NCI-H69 (cell line): Measurements from ENCODE around the gene TTC29.
A peak's percentile ranks its signal among the peaks of the same experiment; 100 is the strongest.
"Not testable (repeated sequence)": the region's sequence is repeated elsewhere in the genome, so short reads cannot be mapped to it uniquely, and the experiment has no call there.

Experiments
- DNase-seq: peaks from one replicate; lab custom pipeline; 2025; lab: John Stamatoyannopoulos, UW

The TTC29 gene

DNA sequence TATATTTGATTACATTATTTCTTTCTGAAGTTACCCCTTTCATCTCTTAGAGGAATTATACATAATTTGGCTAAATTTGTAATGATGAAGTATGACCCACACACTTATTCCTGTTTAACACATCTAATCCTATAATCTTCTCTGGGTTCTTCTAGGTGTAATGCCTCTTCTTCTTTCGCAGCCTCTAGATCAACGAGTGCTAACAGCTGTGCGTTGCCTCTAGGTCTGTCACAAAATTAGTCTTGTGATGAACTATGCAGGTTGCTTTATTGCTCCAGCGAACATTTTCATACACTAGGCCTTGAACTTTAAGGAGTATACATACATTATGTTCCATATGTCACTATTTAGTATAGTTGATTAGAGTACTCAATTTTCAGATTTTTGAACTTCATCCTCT lies 89.9 kb downstream of the TTC29 start:
- no peak for DNase-seq

DNA sequence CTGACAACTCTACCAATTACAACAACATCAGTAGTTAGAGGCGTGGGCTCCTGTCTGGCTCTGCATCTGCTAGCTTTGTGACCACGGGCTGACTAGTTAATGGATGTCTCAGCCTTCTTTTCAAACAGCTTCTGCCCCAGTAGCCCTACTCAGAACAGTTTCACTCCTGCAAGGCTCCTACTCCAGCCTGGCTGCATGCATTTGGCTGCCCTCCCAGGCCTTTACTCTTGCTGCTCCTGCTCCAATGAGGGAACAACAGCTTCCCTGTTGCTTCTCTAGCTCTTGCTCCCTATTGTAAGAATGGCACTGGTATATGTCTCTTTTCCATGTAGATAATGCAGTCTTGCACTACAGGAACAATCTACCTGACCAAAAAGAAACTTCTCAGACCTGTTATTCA lies 93.3 kb downstream of the TTC29 start:
- no peak for DNase-seq

DNA sequence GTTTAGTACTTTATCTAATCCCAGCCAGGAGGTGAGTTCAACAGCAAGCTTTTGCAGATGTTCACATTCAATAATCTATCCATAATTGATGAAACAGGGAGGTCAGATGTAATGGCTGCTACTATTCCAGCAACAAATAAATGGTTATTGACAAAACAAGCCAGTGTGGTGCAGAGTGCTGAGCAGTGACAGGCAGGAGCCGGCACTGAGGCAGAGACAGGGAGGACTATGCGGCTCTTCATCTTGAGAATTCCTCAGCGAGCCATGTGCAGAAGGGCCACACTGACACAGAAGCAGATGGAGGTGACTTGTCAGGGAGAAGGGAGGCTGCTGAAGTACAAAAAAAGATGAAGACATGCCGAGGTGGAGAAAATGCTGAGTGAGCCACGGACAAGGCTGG lies 98.3 kb downstream of the TTC29 start:
- DNase-seq: no peak

DNA sequence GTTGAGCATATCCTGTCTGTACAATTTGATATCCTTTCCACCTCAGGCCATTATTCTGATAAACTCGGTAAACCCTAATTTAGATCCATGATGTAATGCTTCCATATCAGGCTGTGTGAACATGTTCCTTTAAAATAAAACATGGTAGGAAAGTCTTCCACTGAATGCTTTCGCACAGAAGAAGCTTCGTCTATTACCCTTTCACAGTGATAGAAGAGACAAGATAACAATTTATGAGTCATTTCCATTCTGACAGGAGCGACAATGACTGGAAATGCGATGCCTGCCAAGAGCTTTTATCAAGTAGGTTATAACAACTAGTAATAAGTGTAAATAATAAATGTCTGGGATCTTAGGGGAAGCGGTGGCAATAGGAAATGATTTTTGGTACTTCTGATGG lies 98.8 kb downstream of the TTC29 start:
- DNase-seq: no peak

DNA sequence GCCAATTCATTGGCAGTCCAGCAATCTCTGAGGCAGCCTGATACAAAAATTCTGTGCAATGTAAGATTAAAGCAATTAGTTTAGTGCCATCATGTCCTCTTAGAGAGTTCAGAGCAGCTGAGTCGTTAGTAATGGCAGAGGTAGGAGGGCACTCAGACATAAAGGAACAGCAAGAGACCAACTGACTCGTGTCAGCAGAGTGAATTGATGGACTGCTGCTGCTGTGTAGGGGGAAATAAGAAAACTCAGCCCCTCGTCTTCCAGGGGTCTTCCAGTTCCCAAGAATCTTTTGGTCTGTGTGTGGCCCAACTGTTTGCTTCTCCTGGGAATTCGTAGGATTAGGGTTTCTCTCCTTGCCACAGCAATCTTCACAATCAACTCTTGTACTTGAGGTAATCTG lies 100.9 kb downstream of the TTC29 start:
- DNase-seq: no peak

DNA sequence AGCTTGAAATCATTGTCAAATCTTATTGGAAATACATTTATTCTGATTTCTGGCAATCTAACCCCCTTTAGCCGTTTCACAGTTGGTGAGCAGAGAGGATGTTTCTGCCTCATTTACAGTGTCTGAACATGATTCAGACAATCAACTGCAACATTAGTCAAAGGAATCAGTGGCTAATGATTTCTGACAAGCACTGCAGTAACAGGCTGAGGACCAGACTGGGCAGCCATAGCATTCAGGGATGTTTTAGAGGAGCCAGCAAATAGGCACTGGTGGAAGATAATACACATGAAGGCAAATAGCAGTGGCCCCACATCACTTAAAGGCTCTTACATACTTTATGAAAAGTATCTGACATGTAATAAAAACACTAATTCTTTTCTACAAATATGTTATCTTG lies 102.8 kb downstream of the TTC29 start:
- DNase-seq: no peak

DNA sequence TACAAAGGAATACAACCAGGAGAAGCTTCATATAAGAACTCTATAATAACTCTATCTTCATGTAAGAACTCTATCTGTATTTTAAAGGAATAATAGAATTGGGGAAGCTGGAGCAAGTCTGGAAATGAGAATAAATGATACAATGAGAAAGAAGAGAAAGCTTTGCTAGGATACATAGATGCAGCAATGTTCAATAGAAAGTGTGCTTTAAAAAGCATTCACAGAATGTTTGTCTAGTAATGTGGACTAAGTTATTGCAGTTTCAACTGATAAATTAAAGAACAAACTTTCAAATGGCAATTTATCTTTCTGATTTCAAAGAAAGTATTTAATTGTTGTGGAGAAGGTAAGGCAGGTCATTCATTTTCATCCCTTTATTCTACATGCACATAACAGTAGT lies 104.9 kb downstream of the TTC29 start:
- DNase-seq: no peak

DNA sequence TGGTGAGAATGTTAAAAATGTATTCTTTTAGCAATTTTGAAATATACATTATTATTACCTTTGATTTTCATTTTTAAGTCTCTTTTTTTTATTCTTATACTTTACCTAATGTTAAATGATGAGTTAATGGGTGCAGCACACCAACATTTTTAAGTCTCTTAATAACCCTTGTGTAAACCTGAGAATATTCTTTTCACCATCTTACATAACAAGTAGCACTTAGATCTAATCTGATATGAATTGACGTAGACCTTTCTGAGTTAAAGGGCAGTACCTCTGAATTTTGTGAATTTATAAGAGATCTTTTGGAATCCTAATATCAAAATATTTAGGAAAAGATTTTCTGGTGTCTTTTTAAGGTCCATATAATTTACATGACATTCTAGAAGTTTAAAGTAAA lies 110.6 kb downstream of the TTC29 start:
- DNase-seq: no peak

DNA sequence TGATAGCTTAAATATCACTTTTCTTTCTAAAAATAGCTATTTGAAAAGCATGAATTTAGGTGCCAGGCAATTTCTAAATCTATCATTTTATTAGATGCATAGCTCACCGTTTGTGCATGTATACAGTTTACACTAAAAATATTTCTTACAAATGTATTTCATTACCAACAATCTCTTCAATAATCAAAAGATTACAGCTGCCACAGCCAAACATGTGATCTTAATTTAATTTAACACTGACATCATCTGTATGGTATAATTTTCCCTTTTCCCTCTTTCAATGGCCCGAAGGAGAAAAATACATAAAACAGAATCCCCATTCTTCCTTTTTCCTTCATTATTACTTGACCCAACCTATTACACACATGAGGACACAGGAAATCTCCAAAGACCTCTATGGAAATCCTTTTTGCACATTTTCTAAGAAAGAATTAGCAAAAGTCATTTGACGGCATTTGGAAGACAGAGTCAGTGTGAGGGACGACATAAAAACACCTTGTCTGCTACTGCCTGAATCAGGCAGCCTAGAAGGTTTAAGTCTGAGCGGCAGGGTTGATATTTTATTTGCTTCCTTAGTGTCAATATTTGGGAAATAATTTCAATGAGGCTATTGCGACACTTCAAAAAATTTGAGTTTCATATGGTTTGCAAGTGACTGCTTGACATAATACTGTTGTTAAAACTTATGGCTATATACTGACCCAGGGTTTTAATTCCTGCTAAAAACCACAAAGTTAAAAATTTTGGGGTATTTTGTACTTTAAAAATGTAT lies 111.2 kb downstream of the TTC29 start:
- DNase-seq: no peak

DNA sequence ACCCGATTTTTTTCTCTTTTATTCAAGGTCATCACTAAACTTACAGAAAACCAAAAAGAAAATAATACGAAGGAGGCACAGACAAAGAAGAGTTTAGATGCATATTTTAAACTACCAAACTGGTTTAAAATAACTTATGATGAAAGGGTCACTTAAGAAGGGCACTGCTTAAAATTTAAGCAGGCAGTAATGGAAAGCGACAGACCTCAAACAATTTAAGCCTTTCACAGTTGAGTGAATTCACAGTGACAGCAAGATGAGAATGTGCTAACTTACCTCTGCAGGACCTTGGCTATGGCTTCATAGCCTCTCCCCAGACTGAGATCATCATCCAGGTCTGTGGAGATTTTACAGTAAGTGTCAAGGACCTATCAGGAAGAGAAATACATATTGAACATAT lies 112.1 kb downstream of the TTC29 start:
- no peak for DNase-seq

DNA sequence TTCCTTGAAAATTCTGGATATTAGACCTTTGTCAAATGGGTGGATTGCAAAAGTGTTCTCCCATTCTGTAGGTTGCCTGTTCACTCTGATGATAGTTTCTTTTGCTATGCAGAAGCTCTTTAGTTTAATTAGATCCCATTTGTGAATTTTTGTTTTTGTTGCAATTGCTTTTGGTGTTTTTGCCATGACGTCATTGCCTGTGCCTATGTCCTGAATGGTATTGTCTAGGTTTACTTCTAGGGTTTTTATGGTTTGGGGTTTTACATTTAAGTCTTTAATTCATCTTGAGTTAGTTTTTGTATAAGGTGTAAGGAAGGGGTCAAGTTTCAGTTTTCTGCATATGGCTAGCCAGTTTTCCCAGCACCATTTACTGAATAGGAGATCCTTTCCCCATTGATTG lies 122.7 kb downstream of the TTC29 start:
- not testable (repeated sequence) for DNase-seq

DNA sequence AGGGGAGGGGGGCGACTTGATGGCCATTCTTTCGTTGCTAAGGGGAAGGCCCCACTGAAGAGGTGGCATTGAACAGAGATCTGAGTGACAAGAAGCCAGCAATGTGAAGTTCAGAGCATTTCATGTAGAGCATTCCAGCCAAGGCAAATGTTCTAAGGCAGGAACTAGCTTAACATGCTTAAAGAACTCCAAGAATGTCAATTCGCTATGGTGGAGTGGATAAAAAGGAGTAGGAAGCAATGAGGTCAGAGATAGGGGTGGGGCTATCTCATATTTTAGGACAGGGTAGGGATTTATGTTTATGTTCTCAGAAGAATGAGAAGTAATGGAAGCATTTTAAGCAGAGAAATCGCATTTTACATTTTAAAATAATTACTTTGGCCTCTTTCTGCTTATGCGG lies 130.9 kb downstream of the TTC29 start:
- no peak for DNase-seq

DNA sequence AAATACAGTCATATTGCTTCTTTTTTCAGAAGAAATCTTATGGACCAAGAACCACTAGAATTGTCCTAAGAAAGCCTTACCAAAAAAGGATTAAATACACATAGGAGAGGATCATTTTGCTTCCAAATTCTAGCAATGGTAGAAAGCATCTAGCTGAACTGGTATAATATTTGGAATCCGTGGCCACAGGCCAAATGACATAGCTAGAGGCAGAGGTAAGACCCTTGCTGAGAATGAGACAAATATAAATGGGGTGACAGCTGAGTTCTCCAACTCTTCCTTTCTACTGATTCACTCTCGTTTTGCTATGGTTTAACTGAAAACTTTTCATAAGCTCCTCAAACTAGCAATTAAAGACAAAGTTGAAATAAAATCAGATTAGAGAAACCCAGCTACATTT lies 150.0 kb downstream of the TTC29 start:
- no peak for DNase-seq

DNA sequence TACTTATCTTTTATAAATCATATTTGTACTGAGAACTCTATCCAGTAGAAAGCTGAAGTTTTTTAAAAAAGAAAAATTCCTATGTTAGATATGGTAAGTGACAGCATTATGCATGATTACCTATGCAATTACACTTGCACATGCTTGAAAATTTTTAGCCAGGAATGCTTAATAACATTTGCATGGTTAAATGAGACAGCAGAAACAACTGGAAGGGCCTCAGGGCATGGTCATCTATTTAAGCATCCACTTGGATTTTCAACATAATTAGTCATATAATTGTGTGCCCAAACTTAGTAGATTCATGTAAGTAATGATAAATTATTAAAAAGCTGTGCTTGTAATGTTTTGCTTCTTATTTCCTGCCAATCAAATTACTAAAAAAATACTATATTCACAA lies 151.9 kb downstream of the TTC29 start:
- DNase-seq: no peak

DNA sequence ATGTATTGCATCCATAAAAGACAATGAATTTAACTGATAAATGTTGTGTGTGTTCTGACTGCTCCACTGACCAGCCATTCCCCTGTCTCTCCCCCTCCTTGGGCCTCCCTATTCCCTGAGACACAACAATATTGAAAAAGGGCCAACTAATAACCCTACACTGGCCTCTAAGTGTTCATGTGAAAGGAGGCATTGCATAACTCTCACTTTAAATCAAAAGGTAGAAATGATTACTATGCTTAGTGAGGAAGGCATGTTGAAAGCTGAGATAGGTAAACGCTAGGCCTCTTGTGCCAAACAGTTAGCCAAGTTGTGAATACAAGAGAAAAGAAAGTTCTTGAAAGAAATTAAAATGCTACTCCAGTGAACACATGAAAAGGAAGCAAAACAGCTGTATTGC lies 154.2 kb downstream of the TTC29 start:
- no peak for DNase-seq

DNA sequence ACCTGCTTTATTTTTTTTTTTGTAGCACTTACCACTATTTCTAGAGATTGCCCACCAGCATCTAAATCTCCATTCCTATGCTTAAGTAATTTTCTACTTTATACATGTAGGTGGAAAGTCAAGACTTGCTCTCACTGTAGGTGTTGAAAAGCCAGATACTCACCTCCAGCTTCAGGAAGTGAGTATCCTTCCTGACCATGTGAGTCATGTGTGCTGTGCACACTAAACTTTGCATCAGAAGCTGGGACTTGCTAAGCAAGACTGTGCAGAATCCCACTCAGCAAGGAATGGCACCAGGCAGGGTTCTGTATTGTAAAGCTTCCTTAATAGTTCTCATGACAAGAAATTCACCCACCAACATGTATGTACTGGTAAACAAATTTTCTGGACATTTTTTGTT lies 155.1 kb downstream of the TTC29 start:
- DNase-seq: no peak

DNA sequence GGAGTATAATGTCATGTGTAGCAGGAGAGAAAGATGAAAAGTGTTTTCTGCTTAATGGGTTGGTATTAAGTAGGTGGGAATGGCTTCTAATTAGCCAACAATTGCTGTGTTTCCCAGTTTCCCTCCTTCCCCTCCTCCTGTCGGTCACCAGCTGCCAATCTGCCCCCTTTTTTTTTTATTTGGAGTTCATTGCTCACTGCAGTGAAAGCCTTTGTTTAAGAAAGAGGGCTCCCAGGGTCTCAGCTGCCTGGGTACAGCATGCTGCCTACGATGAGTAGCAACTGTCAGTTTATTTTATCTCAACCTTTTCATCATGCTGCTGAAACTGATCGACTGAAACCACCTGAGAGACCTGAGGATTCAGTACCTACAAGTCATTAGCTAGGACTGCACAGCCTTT lies 157.9 kb downstream of the TTC29 start:
- DNase-seq: no peak

DNA sequence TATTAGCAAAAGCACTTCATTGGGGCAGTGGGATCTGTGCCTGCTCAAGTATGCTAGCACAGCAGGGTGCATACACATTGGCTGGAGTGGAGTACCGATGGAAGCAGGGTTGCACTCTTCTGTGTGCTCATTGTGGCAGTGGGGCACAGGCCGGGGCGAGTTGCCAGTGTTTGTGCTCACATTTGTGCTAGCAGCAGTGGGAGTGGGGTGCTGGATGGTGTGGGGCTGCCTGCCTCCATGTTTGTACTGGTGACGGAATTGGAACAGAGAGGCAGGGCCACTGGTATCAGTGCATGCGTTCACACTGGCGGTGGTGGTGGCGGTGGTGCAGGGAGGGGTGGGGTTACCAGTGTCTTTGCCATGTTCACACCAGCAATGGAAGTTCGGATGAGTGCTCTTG lies 169.0 kb downstream of the TTC29 start:
- no peak for DNase-seq

DNA sequence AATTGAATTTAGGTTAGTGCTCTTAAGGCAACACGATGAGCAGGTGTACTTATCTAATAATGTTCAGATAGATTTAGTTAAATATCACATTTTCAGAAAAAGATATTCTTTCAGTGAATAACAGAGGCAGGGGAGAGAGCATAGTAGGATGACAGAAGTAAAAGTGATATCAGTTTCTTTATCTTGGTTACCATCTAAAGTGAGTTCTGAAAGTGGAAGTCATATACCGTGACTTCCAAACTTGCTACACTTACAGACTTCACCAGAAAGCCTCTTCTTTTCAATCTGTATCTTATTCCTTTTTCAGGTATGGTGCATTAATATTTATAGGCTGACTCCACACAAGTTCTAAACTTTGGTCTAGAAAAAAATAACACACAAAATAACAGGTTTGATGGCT lies 182.1 kb downstream of the TTC29 start:
- no peak for DNase-seq

DNA sequence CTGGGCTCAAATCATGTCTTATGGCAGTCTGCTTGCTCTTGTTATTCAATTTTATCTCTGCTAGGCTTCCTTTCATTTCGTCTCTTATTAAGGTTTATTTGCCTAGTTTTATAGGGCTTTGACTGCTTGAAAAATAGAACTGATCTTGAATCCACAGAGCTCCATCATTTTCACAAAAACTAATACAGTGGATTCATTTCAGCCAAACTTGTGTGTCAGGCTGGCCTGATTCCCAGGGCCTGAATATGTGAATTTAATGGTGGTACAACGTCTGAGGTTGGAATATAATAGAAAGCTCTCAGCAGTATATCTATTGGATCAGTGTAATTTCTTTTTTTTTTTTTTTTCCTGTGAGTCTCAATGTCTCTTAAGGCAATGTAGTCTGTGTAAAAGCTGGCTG lies 183.6 kb downstream of the TTC29 start:
- no peak for DNase-seq

DNA sequence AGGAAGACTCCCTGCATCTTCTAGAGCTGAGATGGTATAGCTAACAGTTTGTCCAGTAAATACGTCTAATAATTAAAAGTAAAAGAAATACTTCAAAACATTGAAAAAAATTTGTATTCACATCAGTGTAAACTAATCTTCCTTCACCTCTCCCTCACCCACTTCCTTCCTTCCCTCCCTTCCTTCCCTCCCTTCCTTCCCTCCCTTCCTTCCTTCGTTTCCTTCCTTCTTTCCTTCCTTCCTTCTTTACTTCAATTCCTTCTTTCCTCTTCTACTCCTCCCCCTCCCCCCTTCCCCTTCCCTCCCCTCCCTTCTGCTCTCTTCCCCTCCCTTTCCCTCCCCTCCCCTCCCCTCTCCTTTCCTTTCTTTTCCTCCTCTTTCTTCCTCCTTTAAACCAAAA lies 203.2 kb downstream of the TTC29 start:
- DNase-seq: peak; percentile 1

DNA sequence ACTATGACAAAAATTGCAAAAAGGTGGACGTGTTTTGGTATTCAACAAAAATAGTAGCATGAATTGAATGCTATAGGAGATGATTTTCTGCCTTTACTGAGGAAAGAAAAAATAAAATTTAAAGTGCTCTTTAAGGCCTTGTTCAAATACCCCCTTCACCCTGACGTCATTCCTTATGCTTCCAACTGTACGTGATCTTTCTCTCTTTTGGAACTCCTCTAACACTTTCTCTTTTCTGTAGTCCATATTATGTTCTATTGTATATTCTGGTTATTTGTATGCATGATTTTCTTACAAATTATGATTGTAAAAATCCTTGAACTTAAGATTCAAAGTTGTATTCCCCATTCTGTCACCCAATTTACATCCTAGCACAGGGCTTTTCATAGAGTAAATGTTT lies 206.5 kb downstream of the TTC29 start:
- no peak for DNase-seq

DNA sequence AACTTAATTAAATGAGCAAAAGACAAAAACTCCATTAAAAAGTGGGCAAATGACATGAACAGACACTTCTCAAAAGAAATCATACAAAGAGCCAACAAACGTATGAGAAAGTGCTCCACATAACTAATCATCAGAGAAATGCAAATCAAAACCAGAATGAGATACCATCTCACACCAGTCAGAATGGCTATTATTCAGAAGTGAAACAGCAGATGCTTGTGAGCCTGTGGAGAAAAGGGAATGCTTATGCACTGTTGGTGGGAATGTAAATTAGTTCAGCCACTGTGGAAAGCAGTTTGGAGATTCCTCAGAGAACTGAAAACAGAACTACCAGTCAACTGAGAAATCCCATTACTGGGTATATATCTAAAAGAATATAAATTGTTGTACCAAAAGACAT lies 222.1 kb downstream of the TTC29 start:
- DNase-seq: not testable (repeated sequence)

DNA sequence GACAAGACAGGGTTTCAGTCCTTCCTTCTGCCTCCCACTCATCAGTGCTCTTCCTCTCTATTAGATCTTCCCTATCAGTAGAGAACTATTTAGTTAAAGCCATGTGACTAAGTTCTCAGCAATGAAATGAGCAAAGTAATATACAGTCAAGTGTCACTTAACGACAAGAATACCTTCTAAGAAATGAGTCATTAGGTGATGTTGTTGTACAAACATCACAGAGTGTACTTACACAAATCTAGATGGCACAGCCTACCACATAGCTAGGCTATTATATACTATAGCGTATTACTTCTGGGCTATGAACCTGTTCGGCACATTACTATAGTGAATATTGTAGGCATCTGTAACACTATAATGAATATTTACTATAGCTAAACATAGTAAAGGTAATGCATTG lies 235.7 kb downstream of the TTC29 start:
- no peak for DNase-seq

DNA sequence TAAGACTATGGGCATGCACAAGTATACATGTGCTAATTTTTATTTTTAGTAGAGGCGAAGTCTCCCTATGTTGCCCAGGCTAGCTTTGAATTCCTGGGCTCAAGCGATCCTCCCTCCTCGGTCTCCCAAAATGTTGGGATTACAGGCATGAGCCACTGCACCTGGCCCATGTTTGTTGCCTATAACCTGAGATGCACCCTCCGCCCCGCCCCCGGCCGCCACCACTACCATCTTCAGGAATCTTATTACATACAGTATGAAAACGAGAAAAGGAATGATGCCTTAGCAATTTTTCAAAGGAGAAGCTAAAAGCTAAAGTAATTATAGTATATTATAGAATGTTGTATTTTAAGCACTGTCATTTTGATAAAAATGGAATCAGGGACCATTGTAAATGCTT lies 245.8 kb downstream of the TTC29 start:
- DNase-seq: no peak
